Hepatocyte (in vitro differentiated cells): ENCODE measurements around the gene AFF2. TPM values are rescaled to one million over a fixed set of nuclear protein-coding genes. Genes with fewer than 3 reads are reported as not detected.

Experiments
- DNase-seq: peaks from one replicate; pipeline ENCODE4 v3.0.0-alpha.2; 2016; ENCODE audit warnings: low spot score
- H2AFZ ChIP-seq: fragments of 200-600 bp; sonication (generic); 2 replicates; pipeline ENCODE4 v1.6.0; 2016; ENCODE audit warnings: antibody characterized with exemption, mild to moderate bottlenecking
- H3K27ac ChIP-seq: fragments of 200-600 bp; sonication (generic); 2 replicates; pipeline ENCODE4 v1.5.1; 2016; ENCODE audit warnings: mild to moderate bottlenecking
- H3K27me3 ChIP-seq: fragments of 200-600 bp; sonication (generic); 2 replicates; pipeline ENCODE4 v1.6.1; 2016
- H3K36me3 ChIP-seq: fragments of 200-600 bp; sonication (generic); replicated peaks from 2 replicates; pipeline ENCODE4 v1.5.1; 2016; ENCODE audit warnings: low read depth; ENCODE audit not compliant: insufficient read depth
- H3K4me1 ChIP-seq: fragments of 200-600 bp; sonication (generic); 2 replicates; pipeline ENCODE4 v1.5.1; 2016; ENCODE audit warnings: mild to moderate bottlenecking, moderate library complexity; ENCODE audit not compliant: insufficient read depth
- H3K4me2 ChIP-seq: fragments of 200-600 bp; sonication (generic); 2 replicates; pipeline ENCODE4 v1.6.0; 2016
- H3K4me3 ChIP-seq: fragments of 200-600 bp; sonication (generic); 2 replicates; pipeline ENCODE4 v1.5.1; 2016; ENCODE audit warnings: mild to moderate bottlenecking
- H3K79me2 ChIP-seq: fragments of 200-600 bp; sonication (generic); 2 replicates; pipeline ENCODE4 v1.6.0; 2017; ENCODE audit warnings: mild to moderate bottlenecking
- H3K9me2 ChIP-seq: fragments of 200-600 bp; sonication (generic); replicated peaks from 2 replicates; pipeline ENCODE4 v1.6.0; 2017; ENCODE audit warnings: mild to moderate bottlenecking; ENCODE audit not compliant: insufficient read depth
- H3K9me3 ChIP-seq: fragments of 200-600 bp; sonication (generic); 2 replicates; pipeline ENCODE4 v1.5.1; 2016; ENCODE audit warnings: low read depth, mild to moderate bottlenecking
- H4K20me1 ChIP-seq: fragments of 200-600 bp; sonication (generic); 2 replicates; pipeline ENCODE4 v1.6.0; 2016; ENCODE audit warnings: mild to moderate bottlenecking; ENCODE audit not compliant: insufficient read depth, poor library complexity, severe bottlenecking
- CTCF ChIP-seq: fragments of 200-600 bp; sonication (generic); IDR thresholded peaks from 2 replicates; pipeline ENCODE4 v1.5.1; 2016; ENCODE audit warnings: antibody characterized with exemption, mild to moderate bottlenecking; ENCODE audit not compliant: poor library complexity
- EZH2 ChIP-seq: fragments of 200-600 bp; sonication (generic); IDR thresholded peaks from 2 replicates; pipeline ENCODE4 v1.6.1; 2016; ENCODE audit warnings: antibody characterized with exemption, mild to moderate bottlenecking, borderline replicate concordance
- EZH2phosphoT487 ChIP-seq: fragments of 200-600 bp; sonication (generic); IDR thresholded peaks from one replicate; pipeline ENCODE4 v1.6.1; 2018; ENCODE audit warnings: antibody characterized with exemption, mild to moderate bottlenecking, low read depth, moderate library complexity; ENCODE audit not compliant: unreplicated experiment, severe bottlenecking
- WGBS: methylation state at CpG from one replicate; pipeline ENCODE4 v1.1.6; 2016; ENCODE audit warnings: low lambda C conversion rate; ENCODE audit errors: missing lambda C conversion rate; 5-methylcytosine and 5-hydroxymethylcytosine counted together
- polyA plus RNA-seq: library from polyadenylated mRNA; unstranded; fragments of >200 nt; fragmentation: Nextera tagmentation; extraction: Ambion mirVana; gene quantifications from 2 replicates; pipeline ENCODE4 v1.2.1, GENCODE V29; 2016
- total RNA-seq: library from RNA; depleted of rRNA; stranded (reverse); fragments of >200 nt; gene quantifications from 2 replicates; pipeline ENCODE4 v1.2.3, GENCODE V29; 2014

AFF2 gene
- total and polyA plus RNA-seq, 2 experiments from 2014 or later, result 2.1 to 6.5 TPM

GRCh38 chrX:148771440-148771839, 271.0 kb downstream of the AFF2 start:
- Histone ChIP-seq H3K27me3 (no peaks in the 10 kb centered on the region), H3K9me3 (no peaks in the 10 kb centered on the region), H3K79me2 (no peaks in the 10 kb centered on the region), H3K4me3 (no peak overlapping the region), H3K4me1 (no peaks in the 10 kb centered on the region), H3K9me2 (no peaks in the 10 kb centered on the region), H2AFZ (no peak overlapping the region), H3K27ac (no peak overlapping the region), H4K20me1 (no peaks in the 10 kb centered on the region), H3K36me3 (no peaks in the 10 kb centered on the region), H3K4me2 (no peak overlapping the region)
- DNase-seq, result no peak
- TF ChIP-seq CTCF (no peak), EZH2phosphoT487 (no peak)

- no peak overlapping the region for H3K27ac ChIP-seq
- no peak for DNase-seq
- no peak overlapping the region for H3K4me2 ChIP-seq
- TF ChIP-seq EZH2phosphoT487, result no peak
- no peak for TF ChIP-seq CTCF
- no peak for TF ChIP-seq EZH2
- no peak overlapping the region for H2AFZ ChIP-seq
- no peaks in the 10 kb centered on the region for H4K20me1 ChIP-seq
- no peaks in the 10 kb centered on the region for H3K36me3 ChIP-seq
- H3K9me2 ChIP-seq, result no peaks in the 10 kb centered on the region
- no peaks in the 10 kb centered on the region for H3K79me2 ChIP-seq
- H3K27me3 ChIP-seq, result no peaks in the 10 kb centered on the region
- no peak overlapping the region for H3K4me3 ChIP-seq
- peaks cover 3% of the 10 kb centered on the region for H3K9me3 ChIP-seq
- no peaks in the 10 kb centered on the region for H3K4me1 ChIP-seq
- 79% methylated on average over 4 of the region's 4 CpGs for WGBS
These were observed 273.9 kb downstream of the AFF2 start for GRCh38 chrX:148774276-148774675.

- H3K9me2 ChIP-seq, result no peaks in the 10 kb centered on the region
These were observed 283.7 kb downstream of the AFF2 start for GRCh38 chrX:148784137-148784536.

More at GRCh38 chrX:148784137-148784536, 283.7 kb downstream of the AFF2 start:
- DNase-seq, result no peak
- Histone ChIP-seq H3K79me2 (no peaks in the 10 kb centered on the region), H3K27ac (no peak overlapping the region), H3K4me1 (no peaks in the 10 kb centered on the region), H3K27me3 (no peaks in the 10 kb centered on the region), H2AFZ (no peak overlapping the region), H3K36me3 (no peaks in the 10 kb centered on the region), H3K4me2 (no peak overlapping the region), H3K9me3 (no peaks in the 10 kb centered on the region), H4K20me1 (no peaks in the 10 kb centered on the region), H3K4me3 (no peak overlapping the region)
- 65% methylated on average over 2 of the region's 2 CpGs for WGBS
- TF ChIP-seq EZH2phosphoT487 (no peak), CTCF (no peak), EZH2 (no peak)
